Activated CD4-positive, alpha-beta memory T cell treated with anti-CD3 and anti-CD28 coated beads, Interleukin-2, amount 10 ng/mL, durations not matched to agents 7 days and 5 days (primary cell): ENCODE data around the gene SLC4A9. TPM values are rescaled to one million over a fixed set of nuclear protein-coding genes. Genes with fewer than 3 reads are reported as not detected.
"Not testable (repeated sequence)": the region's sequence is repeated elsewhere in the genome, so short reads cannot be mapped to it uniquely, and the experiment has no call there.

Experiments used
- CTCF ChIA-PET: fragments of 350-600 bp; sonication (Branson Sonifier 250); formaldehyde crosslinking; loops from one replicate; lab custom pipeline; 2021; ENCODE audit warnings: antibody characterized with exemption, inconsistent platforms; lab: Charles Lee
- POLR2A ChIA-PET: fragments of 350-600 bp; sonication (Branson Sonifier 250); formaldehyde crosslinking; loops from one replicate; lab custom pipeline; 2021; ENCODE audit warnings: antibody characterized with exemption; lab: Charles Lee
- DNase-seq: peaks from one replicate; pipeline ENCODE4 v3.0.0-alpha.2; 2020
- H3K27ac Mint-ChIP-seq: one replicate; pipeline ENCODE4 v1.8.0; 2021; ENCODE audit warnings: mild to moderate bottlenecking, mixed read lengths
- H3K27me3 Mint-ChIP-seq: one replicate; pipeline ENCODE4 v1.8.0; 2021; ENCODE audit warnings: mixed read lengths
- H3K36me3 Mint-ChIP-seq: one replicate; pipeline ENCODE4 v1.8.0; 2021; ENCODE audit warnings: low read depth, mixed read lengths
- H3K4me1 Mint-ChIP-seq: one replicate; pipeline ENCODE4 v1.8.0; 2021; ENCODE audit warnings: mixed read lengths
- H3K4me3 Mint-ChIP-seq: one replicate; pipeline ENCODE4 v1.8.0; 2021; ENCODE audit warnings: mild to moderate bottlenecking, mixed read lengths
- H3K9me3 Mint-ChIP-seq: one replicate; pipeline ENCODE4 v1.8.0; 2021; ENCODE audit warnings: mixed read lengths
- total RNA-seq, 2 experiments: library from RNA; stranded (reverse); gene quantifications; one replicate each; pipeline ENCODE4 v1.2.3, GENCODE V29; 2021

Gene SLC4A9
- total RNA-seq, 2 experiments from 2014 or later, result 0.43 to 0.78 TPM

DNA sequence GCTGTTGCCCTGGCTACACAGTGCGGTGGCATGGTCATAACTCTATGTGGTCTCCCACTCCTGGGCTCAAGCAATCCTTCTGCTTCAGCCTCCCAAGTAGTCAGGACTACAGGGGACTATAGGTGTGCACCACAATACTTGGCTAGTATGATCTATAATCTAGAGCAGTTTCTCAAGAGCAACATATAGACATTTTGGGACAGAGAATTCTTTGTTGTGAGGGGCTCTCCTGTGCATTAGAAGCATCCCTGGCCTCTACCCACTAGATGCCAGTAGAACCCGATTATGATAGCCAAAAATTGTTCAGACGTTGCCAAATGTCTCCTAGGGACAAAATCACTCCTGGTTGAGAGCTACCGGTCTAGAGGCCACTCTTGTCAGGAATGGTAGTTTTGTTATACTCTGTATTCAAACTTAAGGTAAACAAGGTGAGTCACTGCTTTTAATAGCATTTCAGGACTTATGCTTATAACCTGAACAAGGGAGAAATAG is 48.8 kb downstream of the SLC4A9 start:
- DNase-seq, result no peak
- Mint-ChIP-seq H3K27ac (no peak overlapping the region), H3K4me1 (peaks cover 27% of the 10 kb centered on the region), H3K36me3 (peaks cover 31% of the 10 kb centered on the region), H3K4me3 (no peak overlapping the region), H3K9me3 (no peaks in the 10 kb centered on the region), H3K27me3 (no peaks in the 10 kb centered on the region)
- ChIA-PET POLR2A (no interaction called here), CTCF (no interaction called here)

DNA sequence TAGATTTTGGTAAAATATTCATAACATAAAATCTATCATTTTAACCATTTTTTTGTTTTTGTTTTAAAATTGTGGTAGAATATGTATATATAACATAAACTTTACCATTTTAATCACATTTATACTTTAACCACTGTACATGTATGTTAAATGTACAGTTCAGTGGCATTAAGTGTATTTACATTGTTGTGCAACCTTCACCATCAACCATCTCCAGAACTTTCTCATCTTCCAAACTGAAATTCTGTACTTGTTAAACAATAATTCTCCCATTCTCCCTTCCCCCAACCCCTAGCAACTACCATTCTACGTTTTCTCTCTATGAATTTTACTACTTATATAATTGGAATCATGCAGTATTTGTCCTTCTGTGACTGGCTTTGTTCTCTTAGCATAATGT is 53.2 kb downstream of the SLC4A9 start:
- CTCF ChIA-PET, result no interaction called here
- peaks cover 13% of the 10 kb centered on the region for H3K4me1 Mint-ChIP-seq
- H3K27ac Mint-ChIP-seq, result no peak overlapping the region
- H3K27me3 Mint-ChIP-seq, result no peaks in the 10 kb centered on the region
- DNase-seq, result no peak
- POLR2A ChIA-PET, result no interaction called here
- no peak overlapping the region for H3K4me3 Mint-ChIP-seq
- H3K36me3 Mint-ChIP-seq, result peaks cover 23% of the 10 kb centered on the region
- no peaks in the 10 kb centered on the region for H3K9me3 Mint-ChIP-seq

DNA sequence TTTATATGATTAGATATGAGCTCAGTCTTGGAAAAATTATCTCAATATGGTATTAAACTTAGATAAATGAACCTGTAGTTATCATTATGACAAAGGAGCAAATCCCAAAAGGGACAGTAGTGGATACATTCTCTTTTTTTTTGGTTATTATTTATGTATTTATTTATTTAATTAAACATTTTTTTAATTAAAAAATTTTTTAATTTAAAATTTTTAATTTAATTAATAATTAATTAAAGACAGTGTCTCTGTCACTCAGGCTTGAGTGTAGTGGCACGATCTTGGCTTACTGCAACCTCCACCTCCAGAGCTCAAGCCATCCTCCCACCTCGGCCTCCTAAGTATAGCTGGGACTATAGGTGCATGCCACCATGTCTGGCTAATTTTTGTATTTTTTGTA is 57.2 kb downstream of the SLC4A9 start:
- Mint-ChIP-seq H3K4me3 (no peak overlapping the region), H3K27me3 (no peaks in the 10 kb centered on the region), H3K9me3 (no peaks in the 10 kb centered on the region), H3K27ac (no peak overlapping the region), H3K4me1 (peaks cover 24% of the 10 kb centered on the region), H3K36me3 (peaks cover 38% of the 10 kb centered on the region)
- ChIA-PET POLR2A (interaction anchor here (1.2 kb wide), 1 partner anchor 12 kb away, joined by 3 read pairs; no protein-coding TSS in a partner anchor), CTCF (interaction anchor here (0.7 to 1.1 kb wide), 2 partner anchors 21 to 56 kb away, joined by 3 to 6 read pairs; no protein-coding TSS in a partner anchor)
- no peak for DNase-seq

DNA sequence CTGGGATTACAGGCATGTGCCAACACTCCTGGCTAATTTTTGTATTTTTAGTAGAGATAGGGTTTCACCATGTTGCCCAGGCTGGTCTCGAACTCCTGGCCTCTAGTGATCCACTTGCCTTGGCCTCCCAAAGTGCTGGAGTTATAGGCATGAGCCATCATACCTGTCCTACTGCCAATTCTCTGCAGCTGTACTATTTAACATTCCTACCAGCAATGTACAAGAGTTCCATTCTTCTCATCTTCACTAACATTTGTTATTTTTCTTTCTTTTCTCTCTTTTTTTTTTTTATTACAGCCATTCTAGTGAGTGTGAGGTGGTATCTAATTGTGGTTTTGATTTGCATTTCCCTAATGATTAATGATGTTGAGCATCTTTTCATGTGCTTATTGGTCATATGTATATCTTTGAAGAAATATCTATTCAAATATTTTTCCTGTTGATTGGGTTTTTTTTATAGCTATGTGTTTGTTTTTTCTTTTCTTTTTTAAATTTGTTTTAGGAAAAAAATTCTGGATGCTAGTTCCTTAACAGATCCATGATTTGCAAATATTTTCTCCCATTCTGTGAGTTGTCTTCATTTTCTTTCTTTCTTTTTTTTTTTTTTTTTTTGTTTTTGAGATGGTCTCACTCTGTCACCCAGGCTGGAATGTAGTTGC is 59.0 kb downstream of the SLC4A9 start:
- peaks cover 30% of the 10 kb centered on the region for H3K36me3 Mint-ChIP-seq

DNA sequence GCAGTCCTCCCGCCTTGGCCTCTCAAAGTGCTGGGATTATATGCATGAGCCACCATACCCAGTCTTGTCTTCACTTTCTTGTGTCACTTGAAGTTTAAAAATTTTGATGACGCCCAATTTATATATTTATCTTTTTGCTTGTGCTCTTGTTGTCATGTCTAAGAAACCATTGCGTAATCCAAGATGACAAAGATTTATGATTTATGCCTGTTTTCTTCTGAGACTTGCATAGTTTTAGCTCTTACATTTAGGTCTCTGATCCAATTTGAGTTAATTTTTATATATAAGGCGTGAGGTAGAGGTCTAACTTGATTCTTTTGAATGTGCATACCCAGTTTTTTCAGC is 60.2 kb downstream of the SLC4A9 start:
- Mint-ChIP-seq H3K27me3 (no peaks in the 10 kb centered on the region), H3K36me3 (peaks cover 28% of the 10 kb centered on the region), H3K4me1 (peaks cover 21% of the 10 kb centered on the region), H3K4me3 (no peak overlapping the region), H3K9me3 (no peaks in the 10 kb centered on the region), H3K27ac (no peak overlapping the region)
- no peak for DNase-seq
- CTCF ChIA-PET, result interaction anchor here (1.4 kb wide), 1 partner anchor 75 kb away, joined by 3 read pairs; no protein-coding TSS in a partner anchor
- POLR2A ChIA-PET, result no interaction called here

More for the DNA sequence above, 59.0 kb downstream of the SLC4A9 start:
- DNase-seq, result no peak
- Mint-ChIP-seq H3K27me3 (no peaks in the 10 kb centered on the region), H3K9me3 (no peaks in the 10 kb centered on the region), H3K4me3 (no peak overlapping the region), H3K27ac (no peak overlapping the region), H3K4me1 (peaks cover 21% of the 10 kb centered on the region)
- ChIA-PET CTCF (interaction anchor here (0.6 to 1.4 kb wide), 4 partner anchors 74 to 1118 kb away, joined by 3 to 5 read pairs (median 4); no protein-coding TSS in a partner anchor), POLR2A (no interaction called here)

DNA sequence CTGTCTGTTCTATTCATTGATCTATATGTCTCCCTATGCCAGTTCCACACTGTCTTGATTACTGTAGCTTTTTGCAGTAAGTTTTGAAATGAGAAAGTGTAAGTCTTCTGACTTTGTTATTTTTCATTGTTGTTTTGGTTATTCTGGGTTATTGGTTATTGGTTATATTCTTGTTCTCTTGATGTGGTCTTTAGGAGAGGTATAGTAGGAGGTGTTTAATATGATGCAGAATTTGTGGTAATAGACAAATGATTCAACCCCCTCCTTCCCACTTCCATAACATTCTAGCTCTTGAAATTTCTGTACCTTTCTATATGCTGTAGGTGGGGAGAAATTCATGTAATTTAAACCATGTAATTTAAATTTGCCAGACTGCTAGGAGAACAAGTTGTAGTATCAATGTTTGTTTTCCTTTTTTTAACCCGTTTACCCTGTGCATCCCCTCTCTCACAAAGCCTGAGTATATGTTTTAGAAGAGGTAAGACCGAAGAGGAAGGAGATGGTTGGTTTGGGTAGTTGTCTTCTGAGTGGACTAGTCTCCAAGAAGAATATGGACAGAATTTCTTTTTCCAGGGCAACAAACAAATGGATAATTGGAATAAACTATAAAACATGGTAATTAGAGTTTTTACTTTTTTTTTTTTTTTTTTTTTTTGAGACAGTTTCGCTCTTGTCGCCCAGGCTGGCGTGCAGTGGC is 60.8 kb downstream of the SLC4A9 start:
- Mint-ChIP-seq H3K27me3 (no peaks in the 10 kb centered on the region), H3K27ac (no peak overlapping the region), H3K4me1 (peaks cover 21% of the 10 kb centered on the region), H3K36me3 (peaks cover 29% of the 10 kb centered on the region), H3K4me3 (no peak overlapping the region), H3K9me3 (no peaks in the 10 kb centered on the region)
- no peak for DNase-seq
- ChIA-PET POLR2A (interaction anchor here (0.8 kb wide), 1 partner anchor 48 kb away, joined by 3 read pairs; no protein-coding TSS in a partner anchor), CTCF (interaction anchor here (1.4 kb wide), 1 partner anchor 75 kb away, joined by 3 read pairs; no protein-coding TSS in a partner anchor)

- POLR2A ChIA-PET, result interaction anchor here (0.8 kb wide), 1 partner anchor 48 kb away, joined by 3 read pairs; no protein-coding TSS in a partner anchor
- not testable (repeated sequence) for DNase-seq
These were observed 61.4 kb downstream of the SLC4A9 start for GRCh38 chr5:140421375-140421774.

DNA sequence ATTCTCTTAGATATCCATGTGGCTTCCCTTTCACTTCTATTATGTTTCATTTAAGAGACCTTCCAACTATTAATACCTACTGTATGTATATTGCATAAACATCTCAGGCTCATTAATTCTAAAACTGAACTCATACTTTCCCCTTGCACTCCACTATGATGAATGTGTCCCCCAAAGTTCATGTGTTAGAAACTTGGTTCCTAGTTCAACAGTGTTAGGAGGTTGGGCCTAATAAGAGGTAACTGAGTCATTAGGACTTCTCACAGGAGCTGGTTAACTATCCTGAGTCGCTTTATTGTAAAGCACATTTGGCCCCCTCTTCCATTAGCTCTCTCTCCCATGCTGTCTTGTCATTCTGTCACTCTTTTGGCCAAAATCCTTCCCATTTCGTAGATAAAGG is 63.6 kb downstream of the SLC4A9 start:
- Mint-ChIP-seq H3K27me3 (no peaks in the 10 kb centered on the region), H3K4me3 (no peak overlapping the region), H3K4me1 (peaks cover 19% of the 10 kb centered on the region), H3K36me3 (peaks cover 27% of the 10 kb centered on the region), H3K9me3 (no peaks in the 10 kb centered on the region), H3K27ac (no peak overlapping the region)
- POLR2A ChIA-PET, result interaction anchor here (0.9 to 1.3 kb wide), 2 partner anchors 8 to 21 kb away, joined by 3 read pairs; no protein-coding TSS in a partner anchor
- DNase-seq, result no peak
- CTCF ChIA-PET, result no interaction called here

More at GRCh38 chr5:140421375-140421774, 61.4 kb downstream of the SLC4A9 start:
- CTCF ChIA-PET, H3K27me3 Mint-ChIP-seq, H3K27ac Mint-ChIP-seq, H3K9me3 Mint-ChIP-seq, H3K4me3 Mint-ChIP-seq: not testable (repeated sequence)
- H3K4me1 Mint-ChIP-seq, result peaks cover 21% of the 10 kb centered on the region
- H3K36me3 Mint-ChIP-seq, result peaks cover 27% of the 10 kb centered on the region

GRCh38 chr5:140424135-140424534 is 64.1 kb downstream of the SLC4A9 start:
- ChIA-PET POLR2A (interaction anchor here (0.9 to 1.3 kb wide), 2 partner anchors 9 to 22 kb away, joined by 3 read pairs; no protein-coding TSS in a partner anchor), CTCF (no interaction called here)
- no peaks in the 10 kb centered on the region for H3K27me3 Mint-ChIP-seq
- H3K27ac Mint-ChIP-seq, result no peak overlapping the region
- H3K36me3 Mint-ChIP-seq, result peaks cover 27% of the 10 kb centered on the region
- H3K4me3 Mint-ChIP-seq, result no peak overlapping the region
- no peak for DNase-seq
- H3K4me1 Mint-ChIP-seq, result peaks cover 16% of the 10 kb centered on the region
- no peaks in the 10 kb centered on the region for H3K9me3 Mint-ChIP-seq

Other genes starting within 250 kb of the SLC4A9 start
- 10 to 100 TPM; 14.7 to 15.1 TPM for gene PURA, start 246.1 kb upstream of the SLC4A9 start, total RNA-seq
- 1 to 10 TPM; 4.8 to 4.9 TPM for gene IGIP, start 234.3 kb upstream of the SLC4A9 start, total RNA-seq
- 10 to 100 TPM; 20.1 to 22.3 TPM for gene CYSTM1, start 185.0 kb upstream of the SLC4A9 start, total RNA-seq
- 10 to 100 TPM; 52.3 to 55.8 TPM for gene PFDN1, start 57.1 kb upstream of the SLC4A9 start, total RNA-seq
- 10 to 100 TPM; 67.9 to 69.1 TPM for gene HBEGF, start 13.6 kb upstream of the SLC4A9 start, total RNA-seq
- 100 to 1,000 TPM; 109 to 122 TPM for gene ANKHD1, start 41.6 kb downstream of the SLC4A9 start, total RNA-seq
- 10 to 100 TPM in 1 of 2 experiments, 1 to 10 TPM in 1; 8.0 to 11.6 TPM for gene EIF4EBP3, start 187.5 kb downstream of the SLC4A9 start, total RNA-seq
- 10 to 100 TPM; 37.4 to 38.3 TPM for gene SRA1, start 197.3 kb downstream of the SLC4A9 start, total RNA-seq
- 10 to 100 TPM; 23.7 to 27.5 TPM for gene APBB3, start 204.4 kb downstream of the SLC4A9 start, total RNA-seq
- gene SLC35A4, start 204.6 kb downstream of the SLC4A9 start, total RNA-seq, result 10 to 100 TPM; 78.9 to 82.1 TPM